Endothelial cell of umbilical vein (primary cell): Measurements from ENCODE around the gene SLC25A26. TPM values are rescaled to one million over a fixed set of nuclear protein-coding genes. Genes with fewer than 3 reads are reported as not detected.

Experiments used
- BruUV-seq: library from RNA; stranded (reverse); fragments of 400-500 nt; replicated peaks from 2 replicates; lab custom pipeline; 2021; lab: Mats Ljungman, UMichigan
- CTCF ChIA-PET: fragments of 300-600, 350-600 bp; sonication (Branson Sonifier 250); formaldehyde crosslinking; loops from one replicate; lab custom pipeline; 2021; ENCODE audit warnings: antibody characterized with exemption, inconsistent platforms; lab: Charles Lee
- POLR2A ChIA-PET: fragments of 300-600, 350-600 bp; sonication (Branson Sonifier 250); formaldehyde crosslinking; loops from one replicate; lab custom pipeline; 2021; ENCODE audit warnings: antibody characterized with exemption, inconsistent platforms; lab: Charles Lee
- DNase-seq: peaks from one replicate; pipeline ENCODE4 v3.0.0-alpha.2; 2011; ENCODE audit warnings: low read depth, low spot score
- FAIRE-seq: peaks from 2 replicates; lab custom pipeline; 2011; peaks lifted over from hg19 to GRCh38; lab: Jason Lieb, UNC
- H2AFZ ChIP-seq: 2 replicates; pipeline ENCODE4 v1.6.0; 2012; ENCODE audit warnings: low read depth, low read length, control low read depth, inconsistent platforms
- H3K27ac ChIP-seq: 2 replicates; pipeline ENCODE4 v1.5.1; 2011; ENCODE audit warnings: low read depth, mild to moderate bottlenecking, control low read depth, low read length, moderate library complexity; ENCODE audit not compliant: insufficient read depth
- H3K27me3 ChIP-seq, 2 experiments: 2 replicates each; pipeline versions ENCODE4 v1.6.0 to v1.6.1; 2011; ENCODE audit warnings: low read length in 2 of 2, mixed read lengths in 1 of 2; ENCODE audit not compliant: control insufficient read depth in 2 of 2, insufficient read depth in 2 of 2
- H3K36me3 ChIP-seq, 2 experiments: 2 replicates in 1 of 2; 3 replicates in 1 of 2; pipeline ENCODE4 v1.5.1; 2011; ENCODE audit warnings: low read length in 2 of 2, mild to moderate bottlenecking in 1 of 2, moderate library complexity in 1 of 2; ENCODE audit not compliant: control insufficient read depth in 2 of 2, insufficient read depth in 2 of 2; ENCODE audit errors: extremely low read depth in 1 of 2
- H3K4me1 ChIP-seq: 3 replicates; pipeline ENCODE4 v1.5.1; 2011; ENCODE audit warnings: mild to moderate bottlenecking, low read length; ENCODE audit not compliant: control insufficient read depth, insufficient read depth; ENCODE audit errors: extremely low read depth
- H3K4me2 ChIP-seq: 2 replicates; pipeline ENCODE4 v1.6.1; 2011; ENCODE audit warnings: low read length, control low read depth, mixed read lengths; ENCODE audit not compliant: insufficient read depth
- H3K4me3 ChIP-seq, 3 experiments: fragments of 200-600 bp in 1 of 3; sonication (generic), shearing (Covaris generic) in 1 of 3; replicated peaks in 1 of 3; 2 replicates each; pipeline ENCODE4 v1.5.1; 2011 to 2016; ENCODE audit warnings: control low read depth in 3 of 3, low read length in 3 of 3, mild to moderate bottlenecking in 2 of 3, inconsistent platforms in 1 of 3, low read depth in 1 of 3, moderate library complexity in 1 of 3; ENCODE audit not compliant: insufficient read depth in 1 of 3
- H3K79me2 ChIP-seq: 2 replicates; pipeline ENCODE4 v1.6.0; 2012; ENCODE audit warnings: low read length, inconsistent platforms; ENCODE audit not compliant: control insufficient read depth, insufficient read depth
- H3K9ac ChIP-seq: replicated peaks from 2 replicates; pipeline ENCODE3; 2011; ENCODE audit warnings: low read length, control low read depth; ENCODE audit not compliant: insufficient read depth; ENCODE audit errors: extremely low read depth
- H3K9me1 ChIP-seq: replicated peaks from 3 replicates; pipeline ENCODE4 v1.6.0; 2011; ENCODE audit warnings: mild to moderate bottlenecking, low read length; ENCODE audit not compliant: control insufficient read depth, insufficient read depth; ENCODE audit errors: extremely low read depth
- H3K9me3 ChIP-seq: replicated peaks from 2 replicates; pipeline ENCODE4 v1.5.1; 2012; ENCODE audit warnings: low read length, inconsistent platforms; ENCODE audit not compliant: control insufficient read depth, insufficient read depth
- H4K20me1 ChIP-seq: replicated peaks from 2 replicates; pipeline ENCODE3; 2011; ENCODE audit warnings: mild to moderate bottlenecking, low read length; ENCODE audit not compliant: control insufficient read depth, insufficient read depth; ENCODE audit errors: extremely low read depth
- EZH2 ChIP-seq: IDR thresholded peaks from 2 replicates; pipeline ENCODE4 v1.6.1; 2012; ENCODE audit warnings: borderline replicate concordance, low read depth, mild to moderate bottlenecking, moderate library complexity, low read length, inconsistent platforms; ENCODE audit not compliant: severe bottlenecking
- FOS ChIP-seq: IDR thresholded peaks from 2 replicates; pipeline ENCODE4 v1.6.1; 2011; ENCODE audit warnings: mild to moderate bottlenecking, low read length, moderate library complexity, borderline replicate concordance; ENCODE audit not compliant: insufficient read depth
- GATA2 ChIP-seq: IDR thresholded peaks from 2 replicates; pipeline ENCODE4 v1.7.0; 2011; ENCODE audit warnings: low read depth, mild to moderate bottlenecking, moderate library complexity, mixed read lengths, low read length; ENCODE audit not compliant: insufficient read length, insufficient read depth
- JUN ChIP-seq: IDR thresholded peaks from 2 replicates; pipeline ENCODE4 v1.6.1; 2011; ENCODE audit warnings: borderline replicate concordance, low read depth; ENCODE audit not compliant: insufficient read length, insufficient read depth
- MYC ChIP-seq: IDR thresholded peaks from one replicate; pipeline ENCODE4 v1.6.1; 2011; ENCODE audit warnings: mild to moderate bottlenecking, low read depth, low read length
- POLR2A ChIP-seq: IDR thresholded peaks from 2 replicates; pipeline ENCODE4 v1.6.1; 2012; ENCODE audit warnings: low read depth, mild to moderate bottlenecking, control low read depth, low read length
- POLR2AphosphoS5 ChIP-seq: IDR thresholded peaks from 2 replicates; pipeline ENCODE4 v1.6.1; 2012; ENCODE audit warnings: low read depth, mild to moderate bottlenecking, control low read depth, low read length, moderate library complexity; ENCODE audit not compliant: insufficient read depth
- dilution Hi-C: fragments of 300-500 bp; cut with MboI; formaldehyde crosslinking; loops from one replicate; pipeline ENCODE4 v1.15.0; 2019; ENCODE audit warnings: low sequenced_read_pairs; ENCODE audit not compliant: extremely low pct_ligation_motif_present
- intact Hi-C: fragments of 100-400 bp; cut with micrococcal nuclease; formaldehyde crosslinking; loops from one replicate; pipeline ENCODE4 v1.10.0; 2022
- polyA plus RNA-seq, 4 experiments: library from polyadenylated mRNA; depleted of rRNA in 3 of 4; stranded (reverse) in 3 of 4; unstranded in 1 of 4; fragments of >200 nt; gene quantifications; 2 replicates each; pipeline versions ENCODE4 v1.2.1 to v1.2.3, GENCODE V29; 2011 to 2012; ENCODE audit warnings: missing spikeins in 1 of 4
- total RNA-seq: library from RNA; stranded (reverse); gene quantifications from 2 replicates; pipeline ENCODE4 v1.2.3, GENCODE V29; 2021
- TF ChIP-seq, protein P1 (sequence below): IDR thresholded peaks from 2 replicates; pipeline ENCODE4 v1.6.1; 2011; ENCODE audit not compliant: insufficient read depth, insufficient read length
- TF ChIP-seq, protein P2 (sequence below), 2 donors: IDR thresholded peaks; 1 replicate in 1 of 2; 2 replicates in 1 of 2; pipeline ENCODE4 v1.5.1; 2011; ENCODE audit warnings: low read length in 2 of 2, mild to moderate bottlenecking in 2 of 2, moderate library complexity in 2 of 2, control low read depth in 1 of 2, inconsistent platforms in 1 of 2, low read depth in 1 of 2; ENCODE audit not compliant: insufficient read depth in 1 of 2; ENCODE audit errors: extremely low read depth in 1 of 2

SLC25A26 gene
- total and polyA plus RNA-seq, 2 donors (not counting 3 experiments of a cell fraction or from before 2014, with no cell fraction given), result 11.8 to 23.5 TPM

DNA sequence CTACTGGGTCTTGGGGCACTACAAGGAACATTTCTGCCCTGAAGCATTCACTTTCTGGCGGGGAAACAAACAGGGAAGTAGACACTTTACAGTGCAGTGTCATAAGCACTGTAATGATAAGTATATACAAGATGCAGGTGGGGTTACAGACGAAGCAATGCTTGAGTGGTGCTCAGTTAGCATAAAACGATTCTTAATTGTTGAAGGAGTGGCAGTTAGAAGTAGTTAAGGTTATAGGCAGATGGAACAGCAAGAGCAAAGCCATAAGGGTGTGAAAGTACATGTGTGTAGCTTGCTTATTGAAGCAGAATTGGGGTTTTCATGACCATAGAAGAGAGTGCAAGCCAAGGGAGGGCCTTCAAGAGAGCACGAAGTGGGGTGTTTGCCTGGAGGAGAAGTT, 46.2 kb downstream of the SLC25A26 start:
- POLR2A ChIA-PET, result no interaction called here
- Histone ChIP-seq H3K9me1 (no peaks in the 10 kb centered on the region), H2AFZ (no peak overlapping the region), H3K4me3 (no peak overlapping the region), H3K79me2 (no peaks in the 10 kb centered on the region), H3K4me1 (no peaks in the 10 kb centered on the region), H3K4me2 (no peak overlapping the region), H3K27me3 (no peaks in the 10 kb centered on the region), H3K27ac (no peak overlapping the region), H3K36me3 (no peaks in the 10 kb centered on the region), H3K9ac (no peak overlapping the region), H3K9me3 (no peaks in the 10 kb centered on the region), H4K20me1 (no peaks in the 10 kb centered on the region)
- CTCF ChIA-PET, result interaction anchor here (1.1 kb wide), 1 partner anchor 13 kb away, joined by 4 read pairs; no protein-coding TSS in a partner anchor
- TF ChIP-seq JUN, result no peak
- intact Hi-C loops (no loop called here), dilution Hi-C loops (no loop called here)
- FAIRE-seq (no peak), DNase-seq (no peak)
- no TSS peak for BruUV-seq

DNA sequence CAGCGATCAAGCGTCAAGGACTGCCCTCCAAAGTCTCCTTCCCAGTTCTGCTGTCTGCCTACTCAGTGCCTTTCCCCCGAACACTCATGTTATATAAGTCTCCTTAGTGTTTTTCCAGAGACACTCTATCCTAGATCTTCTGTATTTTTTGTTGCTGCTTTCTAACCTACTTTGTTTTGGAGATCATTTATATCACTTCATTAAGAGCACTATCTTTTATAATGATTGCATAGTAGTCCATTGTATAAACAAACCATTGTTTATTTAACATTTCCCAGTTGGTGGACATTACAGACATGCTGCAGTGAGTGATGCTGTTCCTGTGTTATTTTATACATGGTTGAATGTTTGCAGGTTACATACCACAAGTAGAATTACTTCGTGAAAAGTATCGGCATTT, 47.1 kb downstream of the SLC25A26 start:
- Histone ChIP-seq H3K4me3 (no peak overlapping the region), H3K27me3 (no peaks in the 10 kb centered on the region), H3K9me1 (no peaks in the 10 kb centered on the region), H2AFZ (no peak overlapping the region), H3K4me2 (no peak overlapping the region), H3K36me3 (no peaks in the 10 kb centered on the region), H3K79me2 (no peaks in the 10 kb centered on the region), H3K4me1 (no peaks in the 10 kb centered on the region), H3K27ac (no peak overlapping the region), H3K9me3 (no peaks in the 10 kb centered on the region), H3K9ac (no peak overlapping the region), H4K20me1 (no peaks in the 10 kb centered on the region)
- intact Hi-C loops, result no loop called here
- ChIA-PET CTCF (interaction anchor here (1.1 to 4.6 kb wide), 2 partner anchors 14 to 554 kb away, joined by 4 to 30 read pairs; no protein-coding TSS in a partner anchor), POLR2A (no interaction called here)
- FAIRE-seq (no peak), DNase-seq (no peak)
- TF ChIP-seq POLR2AphosphoS5 (no peak), JUN (no peak), GATA2 (no peak), POLR2A (no peak), MYC (no peak), FOS (no peak), EZH2 (no peak)
- TF ChIP-seq, protein P1, sequence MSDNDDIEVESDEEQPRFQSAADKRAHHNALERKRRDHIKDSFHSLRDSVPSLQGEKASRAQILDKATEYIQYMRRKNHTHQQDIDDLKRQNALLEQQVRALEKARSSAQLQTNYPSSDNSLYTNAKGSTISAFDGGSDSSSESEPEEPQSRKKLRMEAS, result no peak
- TF ChIP-seq, protein P2, sequence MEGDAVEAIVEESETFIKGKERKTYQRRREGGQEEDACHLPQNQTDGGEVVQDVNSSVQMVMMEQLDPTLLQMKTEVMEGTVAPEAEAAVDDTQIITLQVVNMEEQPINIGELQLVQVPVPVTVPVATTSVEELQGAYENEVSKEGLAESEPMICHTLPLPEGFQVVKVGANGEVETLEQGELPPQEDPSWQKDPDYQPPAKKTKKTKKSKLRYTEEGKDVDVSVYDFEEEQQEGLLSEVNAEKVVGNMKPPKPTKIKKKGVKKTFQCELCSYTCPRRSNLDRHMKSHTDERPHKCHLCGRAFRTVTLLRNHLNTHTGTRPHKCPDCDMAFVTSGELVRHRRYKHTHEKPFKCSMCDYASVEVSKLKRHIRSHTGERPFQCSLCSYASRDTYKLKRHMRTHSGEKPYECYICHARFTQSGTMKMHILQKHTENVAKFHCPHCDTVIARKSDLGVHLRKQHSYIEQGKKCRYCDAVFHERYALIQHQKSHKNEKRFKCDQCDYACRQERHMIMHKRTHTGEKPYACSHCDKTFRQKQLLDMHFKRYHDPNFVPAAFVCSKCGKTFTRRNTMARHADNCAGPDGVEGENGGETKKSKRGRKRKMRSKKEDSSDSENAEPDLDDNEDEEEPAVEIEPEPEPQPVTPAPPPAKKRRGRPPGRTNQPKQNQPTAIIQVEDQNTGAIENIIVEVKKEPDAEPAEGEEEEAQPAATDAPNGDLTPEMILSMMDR (IDR thresholded peaks at IDR 0.05; ENCODE audit: extremely low read depth in 1 of 2, insufficient read depth in 1 of 2, low read depth in 1 of 2, low read length in 2 of 2), result no peak
- dilution Hi-C loops, result no loop called here
- BruUV-seq, result no TSS peak
